NCI-H2171 (cell line): ENCODE results near the gene ZNF750.
"Not testable (repeated sequence)": the region's sequence is repeated elsewhere in the genome, so short reads cannot be mapped to it uniquely, and the experiment has no call there.

Source experiments
- DNase-seq: peaks from one replicate; lab custom pipeline; 2025; lab: John Stamatoyannopoulos, UW

ZNF750 gene

GRCh38 chr17:82793974-82794630 lies 45.7 kb downstream of the ZNF750 start:
- no peak for DNase-seq

GRCh38 chr17:82791532-82791931 lies 48.3 kb downstream of the ZNF750 start:
- no peak for DNase-seq

- DNase-seq, result no peak
Observed at GRCh38 chr17:82790391-82790790, 49.4 kb downstream of the ZNF750 start.

- DNase-seq, result no peak
Observed at GRCh38 chr17:82789806-82790205, 50.0 kb downstream of the ZNF750 start.

GRCh38 chr17:82789051-82789592 lies 50.7 kb downstream of the ZNF750 start:
- no peak for DNase-seq

- no peak for DNase-seq
Observed at GRCh38 chr17:82788206-82789001, 51.4 kb downstream of the ZNF750 start.

- peak; percentile 58 for DNase-seq
Observed at GRCh38 chr17:82787081-82787848, 52.6 kb downstream of the ZNF750 start.

GRCh38 chr17:82786427-82786826 lies 53.4 kb downstream of the ZNF750 start:
- no peak for DNase-seq

GRCh38 chr17:82785581-82785980 lies 54.2 kb downstream of the ZNF750 start:
- not testable (repeated sequence) for DNase-seq

GRCh38 chr17:82783498-82783897 lies 56.3 kb downstream of the ZNF750 start:
- DNase-seq, result no peak

- DNase-seq, result no peak
Observed at GRCh38 chr17:82782657-82783207, 57.1 kb downstream of the ZNF750 start.

GRCh38 chr17:82781894-82782274 lies 57.9 kb downstream of the ZNF750 start:
- DNase-seq, result peak; percentile 51

GRCh38 chr17:82780971-82781893 lies 58.6 kb downstream of the ZNF750 start:
- DNase-seq, result no peak

GRCh38 chr17:82780195-82780594 lies 59.6 kb downstream of the ZNF750 start:
- DNase-seq, result no peak

GRCh38 chr17:82779541-82779940 lies 60.3 kb downstream of the ZNF750 start:
- DNase-seq, result no peak
